ENCODE data around the gene TLX1. TPM values are rescaled to one million over a fixed set of nuclear protein-coding genes. Genes with fewer than 3 reads are reported as not detected.

The TLX1 gene
- total RNA-seq: not detected

DNA sequence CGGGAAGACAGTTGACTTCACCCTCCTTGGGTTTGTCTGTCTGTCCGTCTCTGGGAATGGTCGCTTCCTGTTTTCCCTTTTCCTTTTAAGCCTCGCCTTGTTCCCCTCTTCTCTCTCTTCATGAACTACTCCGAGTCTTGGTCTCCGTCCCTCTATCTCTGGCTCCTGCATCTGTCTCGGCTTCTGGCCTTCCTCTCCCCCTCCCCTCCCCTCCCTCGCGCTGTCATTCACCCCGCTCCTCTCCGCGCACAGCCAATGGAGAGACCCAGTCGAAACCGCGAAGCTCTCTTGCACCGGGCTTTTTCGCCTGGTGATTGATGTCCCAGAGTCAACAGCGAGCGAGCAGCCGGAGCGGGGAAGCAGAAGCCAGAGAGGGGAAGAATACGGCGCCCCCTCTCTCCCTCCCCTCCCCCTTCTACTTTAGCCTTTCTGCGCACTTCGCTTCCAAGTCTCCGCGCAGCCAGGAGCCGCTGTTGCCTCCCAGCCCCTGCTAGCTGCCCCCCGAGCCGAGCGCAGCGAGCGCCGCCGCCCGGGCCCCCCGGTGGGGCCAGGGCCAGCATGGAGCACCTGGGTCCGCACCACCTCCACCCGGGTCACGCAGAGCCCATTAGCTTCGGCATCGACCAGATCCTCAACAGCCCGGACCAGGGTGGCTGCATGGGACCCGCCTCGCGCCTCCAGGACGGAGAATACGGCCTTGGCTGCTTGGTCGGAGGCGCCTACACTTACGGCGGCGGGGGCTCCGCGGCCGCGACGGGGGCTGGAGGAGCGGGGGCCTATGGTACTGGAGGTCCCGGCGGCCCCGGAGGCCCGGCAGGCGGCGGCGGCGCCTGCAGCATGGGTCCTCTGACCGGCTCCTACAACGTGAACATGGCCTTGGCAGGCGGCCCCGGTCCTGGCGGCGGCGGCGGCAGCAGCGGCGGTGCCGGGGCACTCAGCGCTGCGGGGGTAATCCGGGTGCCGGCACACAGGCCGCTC lies at the start of gene TLX1:
TLX1 (plus strand) TSS at position 317 of the 978 bp plus-strand sequence; CDS start at position 559, 242 bp downstream.
- Mint-ChIP-seq H3K9me3 (no peaks in the 10 kb centered on the region), H3K27me3 (ENCODE audit: low read depth) (peaks cover 92% of the 10 kb centered on the region), H3K4me1 (ENCODE audit: low read depth) (peaks cover 33% of the 10 kb centered on the region), H3K4me3 (peak within 1 kb of the TSS; percentile 58 to 69), H3K36me3 (ENCODE audit: insufficient read depth in 2 of 2) (no peaks in the 10 kb centered on the region), H3K27ac (peak within 1 kb of the TSS; percentile 13)
- ATAC-seq (replicated peaks in 1 of 2): peak; percentile 37 to 48
- DNase-seq: no peak

GRCh38 chr10:101085846-101086245 lies 45.3 kb upstream of the TLX1 start:
- no peak for DNase-seq
- H3K27me3 Mint-ChIP-seq (ENCODE audit: low read depth): peaks cover 46% of the 10 kb centered on the region

DNA sequence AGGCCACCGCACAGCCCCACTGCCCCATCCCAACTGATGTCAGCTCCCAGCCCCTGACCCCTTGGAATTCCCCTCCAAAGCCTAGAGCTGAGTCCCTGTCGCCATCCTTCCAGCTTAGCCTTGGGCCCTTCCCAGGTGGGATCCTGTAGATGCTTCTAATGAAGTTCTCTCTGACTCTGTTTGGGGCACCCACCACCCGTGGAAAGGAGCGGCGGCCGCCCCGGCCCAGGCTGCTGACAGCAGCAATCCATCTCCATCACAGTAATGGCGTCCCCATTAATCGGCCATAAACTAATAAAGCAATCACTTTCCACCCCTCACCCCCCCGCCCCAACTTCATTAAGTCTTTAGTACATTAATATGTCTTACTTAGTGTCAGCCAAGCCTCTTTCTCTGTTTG lies 43.7 kb upstream of the TLX1 start:
- Mint-ChIP-seq H3K36me3 (ENCODE audit: insufficient read depth in 2 of 2) (no peaks in the 10 kb centered on the region), H3K4me1 (ENCODE audit: low read depth) (no peaks in the 10 kb centered on the region), H3K27me3 (ENCODE audit: low read depth) (peaks cover 56% of the 10 kb centered on the region), H3K27ac (no peak overlapping the region), H3K9me3 (no peaks in the 10 kb centered on the region), H3K4me3 (no peak overlapping the region)
- ATAC-seq (replicated peaks in 1 of 2) (no peak), DNase-seq (no peak)

More at GRCh38 chr10:101085846-101086245, 45.3 kb upstream of the TLX1 start:
- no peak for ATAC-seq (replicated peaks in 1 of 2)
- Mint-ChIP-seq H3K9me3 (no peaks in the 10 kb centered on the region), H3K4me3 (no peak overlapping the region), H3K4me1 (ENCODE audit: low read depth) (no peaks in the 10 kb centered on the region), H3K36me3 (ENCODE audit: insufficient read depth in 2 of 2) (no peaks in the 10 kb centered on the region), H3K27ac (no peak overlapping the region)

DNA sequence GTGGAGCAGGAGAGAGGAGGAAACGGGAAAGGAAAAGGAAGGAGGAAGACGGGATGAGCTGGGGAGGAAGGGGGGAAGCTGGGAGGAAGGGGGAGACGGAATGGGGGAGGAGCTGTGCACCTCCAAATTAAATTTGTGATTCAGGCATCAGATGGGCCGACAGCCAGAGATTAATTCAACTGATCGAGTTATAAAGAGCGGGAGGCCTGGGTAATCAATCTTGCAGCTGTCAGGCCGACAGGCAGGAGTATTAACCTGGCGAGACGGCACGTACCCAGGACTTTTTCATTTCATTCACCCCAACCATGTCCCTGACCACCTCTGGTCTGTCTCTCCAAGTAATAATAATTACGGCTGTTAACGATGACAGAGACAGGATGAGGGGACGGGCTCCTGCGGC lies 43.1 kb upstream of the TLX1 start:
- Mint-ChIP-seq H3K9me3 (no peaks in the 10 kb centered on the region), H3K36me3 (ENCODE audit: insufficient read depth in 2 of 2) (no peaks in the 10 kb centered on the region), H3K27me3 (ENCODE audit: low read depth) (peaks cover 62% of the 10 kb centered on the region), H3K4me3 (no peak overlapping the region), H3K27ac (no peak overlapping the region), H3K4me1 (ENCODE audit: low read depth) (no peaks in the 10 kb centered on the region)
- ATAC-seq (replicated peaks in 1 of 2) (no peak), DNase-seq (no peak)

GRCh38 chr10:101089520-101090299 lies 41.4 kb upstream of the TLX1 start:
- Mint-ChIP-seq H3K36me3 (ENCODE audit: insufficient read depth in 2 of 2) (no peaks in the 10 kb centered on the region), H3K27me3 (ENCODE audit: low read depth) (peaks cover 68% of the 10 kb centered on the region), H3K9me3 (no peaks in the 10 kb centered on the region), H3K27ac (no peak overlapping the region), H3K4me3 (no peak overlapping the region), H3K4me1 (ENCODE audit: low read depth) (no peaks in the 10 kb centered on the region)
- ATAC-seq (replicated peaks in 1 of 2) (no peak), DNase-seq (no peak)

GRCh38 chr10:101090597-101090996 lies 40.5 kb upstream of the TLX1 start:
- ATAC-seq (replicated peaks in 1 of 2) (no peak), DNase-seq (no peak)
- no peaks in the 10 kb centered on the region for H3K36me3 Mint-ChIP-seq (ENCODE audit: insufficient read depth in 2 of 2)
- no peaks in the 10 kb centered on the region for H3K9me3 Mint-ChIP-seq
- H3K27me3 Mint-ChIP-seq (ENCODE audit: low read depth): peaks cover 73% of the 10 kb centered on the region
- no peak overlapping the region for H3K4me3 Mint-ChIP-seq
- H3K4me1 Mint-ChIP-seq (ENCODE audit: low read depth): no peaks in the 10 kb centered on the region
- H3K27ac Mint-ChIP-seq: no peak overlapping the region

- Mint-ChIP-seq H3K9me3 (no peaks in the 10 kb centered on the region), H3K27me3 (ENCODE audit: low read depth) (peaks cover 76% of the 10 kb centered on the region), H3K4me3 (no peak overlapping the region), H3K36me3 (ENCODE audit: insufficient read depth in 2 of 2) (no peaks in the 10 kb centered on the region), H3K27ac (no peak overlapping the region), H3K4me1 (ENCODE audit: low read depth) (no peaks in the 10 kb centered on the region)
- ATAC-seq (replicated peaks in 1 of 2): no peak
- no peak for DNase-seq
Measured at GRCh38 chr10:101091546-101092290, 39.4 kb upstream of the TLX1 start.

DNA sequence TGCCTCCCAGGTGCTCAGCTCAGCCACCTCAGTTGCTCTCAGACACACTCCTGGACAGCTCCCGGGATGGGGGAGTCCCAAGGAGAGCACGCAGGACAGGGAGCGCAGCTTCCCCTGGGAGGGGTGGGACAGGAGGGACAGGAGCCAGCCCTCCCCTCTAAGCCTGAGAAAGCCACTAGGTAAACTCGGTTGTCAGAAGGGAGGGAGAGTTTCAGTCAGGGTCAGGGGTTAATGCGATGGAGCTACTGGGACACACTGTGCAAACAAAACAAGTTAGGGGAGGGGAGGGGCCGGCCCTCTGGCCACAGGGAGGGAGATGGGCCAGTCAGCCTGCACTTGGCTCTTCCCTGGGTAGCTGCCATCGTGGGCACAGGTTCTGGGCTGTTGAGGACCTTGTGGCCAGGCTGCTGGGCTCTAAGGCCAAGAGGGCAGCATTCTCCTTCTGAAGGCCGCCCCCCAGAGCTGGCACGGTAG lies 38.2 kb upstream of the TLX1 start:
- Mint-ChIP-seq H3K9me3 (no peaks in the 10 kb centered on the region), H3K27me3 (ENCODE audit: low read depth) (peaks cover 76% of the 10 kb centered on the region)

DNA sequence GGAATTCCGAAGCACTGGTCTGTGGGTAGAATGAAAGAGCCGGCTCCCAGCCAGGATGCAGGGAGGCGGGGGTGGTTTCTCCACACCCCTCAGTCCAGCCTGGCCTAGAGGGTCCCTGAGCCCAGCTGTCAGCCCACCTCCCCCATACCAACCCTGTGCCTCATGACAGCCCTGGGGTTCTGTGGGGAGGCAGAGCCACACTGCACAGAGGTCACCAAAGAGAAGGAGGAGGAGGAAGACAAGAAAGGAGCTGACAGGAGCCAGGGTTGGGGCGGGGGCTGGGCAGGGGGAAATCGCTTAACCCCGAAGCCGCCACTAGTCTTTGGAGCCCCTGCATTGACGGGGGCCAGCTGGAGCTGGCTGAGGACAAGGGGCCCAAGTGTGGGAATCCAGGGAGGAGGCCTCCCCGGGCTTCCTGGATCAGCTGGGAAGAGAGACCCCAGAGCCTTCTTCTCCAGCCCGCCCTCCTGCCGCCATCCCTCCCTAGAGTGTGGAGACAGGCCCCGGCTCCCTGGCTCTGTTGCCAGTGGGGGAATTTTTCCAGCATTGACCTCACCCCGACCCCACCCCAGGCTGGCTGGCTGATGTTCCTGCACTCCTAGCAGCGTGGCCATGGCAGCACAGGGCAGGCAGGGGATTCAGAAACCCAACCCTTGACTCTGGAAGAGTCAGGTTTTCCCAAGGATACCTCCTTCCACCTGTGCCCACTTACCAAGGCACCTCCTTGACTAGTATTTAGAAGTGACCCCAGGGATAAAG lies 36.8 kb upstream of the TLX1 start:
- DNase-seq (no peak), ATAC-seq (replicated peaks in 1 of 2) (no peak)
- no peaks in the 10 kb centered on the region for H3K36me3 Mint-ChIP-seq (ENCODE audit: insufficient read depth in 2 of 2)
- H3K4me3 Mint-ChIP-seq: no peak overlapping the region
- H3K27ac Mint-ChIP-seq: no peak overlapping the region
- no peaks in the 10 kb centered on the region for H3K9me3 Mint-ChIP-seq
- H3K4me1 Mint-ChIP-seq (ENCODE audit: low read depth): no peaks in the 10 kb centered on the region
- peaks cover 67% of the 10 kb centered on the region for H3K27me3 Mint-ChIP-seq (ENCODE audit: low read depth)

More for the DNA sequence above, 38.2 kb upstream of the TLX1 start:
- Mint-ChIP-seq H3K27ac (no peak overlapping the region), H3K36me3 (ENCODE audit: insufficient read depth in 2 of 2) (no peaks in the 10 kb centered on the region), H3K4me3 (no peak overlapping the region), H3K4me1 (ENCODE audit: low read depth) (no peaks in the 10 kb centered on the region)
- no peak for DNase-seq
- no peak for ATAC-seq (replicated peaks in 1 of 2)

GRCh38 chr10:101095004-101095403 lies 36.1 kb upstream of the TLX1 start:
- no peak overlapping the region for H3K27ac Mint-ChIP-seq
- DNase-seq: no peak
- H3K4me1 Mint-ChIP-seq (ENCODE audit: low read depth): no peaks in the 10 kb centered on the region
- H3K27me3 Mint-ChIP-seq (ENCODE audit: low read depth): peaks cover 71% of the 10 kb centered on the region
- H3K9me3 Mint-ChIP-seq: no peaks in the 10 kb centered on the region
- ATAC-seq (replicated peaks in 1 of 2): no peak
- no peak overlapping the region for H3K4me3 Mint-ChIP-seq
- H3K36me3 Mint-ChIP-seq (ENCODE audit: insufficient read depth in 2 of 2): no peaks in the 10 kb centered on the region

DNA sequence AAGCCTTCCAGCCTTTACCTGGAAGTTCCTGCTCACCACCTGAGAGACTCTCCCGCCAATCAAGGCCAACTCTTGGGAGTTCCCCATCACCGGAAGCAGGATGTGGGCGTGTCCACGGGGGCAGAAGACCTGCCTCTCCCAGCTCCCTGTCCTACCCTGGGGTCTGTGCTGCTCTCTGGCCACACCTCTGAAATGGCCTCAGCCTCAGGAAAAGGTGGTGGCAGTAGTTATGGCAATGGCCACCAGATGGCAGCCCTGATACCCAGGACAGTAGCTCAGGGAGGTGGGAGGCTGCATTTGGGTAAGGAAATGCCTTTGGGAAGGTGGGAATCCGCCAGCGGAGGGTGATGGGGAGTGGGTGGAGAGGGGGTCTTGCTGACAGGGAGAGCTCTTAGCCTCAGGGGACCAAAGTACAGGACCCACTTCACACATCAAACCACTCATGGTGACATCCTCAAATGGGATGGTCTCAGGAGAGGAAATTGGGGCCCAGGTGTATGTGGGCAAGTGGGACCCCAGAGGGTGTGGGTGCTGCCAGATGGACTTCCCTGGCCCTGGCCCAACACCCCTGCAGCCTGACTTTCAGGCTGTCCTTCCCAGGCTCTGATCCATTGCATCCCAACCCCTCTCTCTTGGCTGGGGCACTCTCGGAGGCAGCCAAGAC lies 35.4 kb upstream of the TLX1 start:
- Mint-ChIP-seq H3K27ac (no peak overlapping the region), H3K27me3 (ENCODE audit: low read depth) (peaks cover 67% of the 10 kb centered on the region), H3K4me3 (no peak overlapping the region), H3K9me3 (no peaks in the 10 kb centered on the region), H3K36me3 (ENCODE audit: insufficient read depth in 2 of 2) (no peaks in the 10 kb centered on the region), H3K4me1 (ENCODE audit: low read depth) (no peaks in the 10 kb centered on the region)
- ATAC-seq (replicated peaks in 1 of 2) (peak; percentile 90 to 92), DNase-seq (peak; percentile 75 to 78)

DNA sequence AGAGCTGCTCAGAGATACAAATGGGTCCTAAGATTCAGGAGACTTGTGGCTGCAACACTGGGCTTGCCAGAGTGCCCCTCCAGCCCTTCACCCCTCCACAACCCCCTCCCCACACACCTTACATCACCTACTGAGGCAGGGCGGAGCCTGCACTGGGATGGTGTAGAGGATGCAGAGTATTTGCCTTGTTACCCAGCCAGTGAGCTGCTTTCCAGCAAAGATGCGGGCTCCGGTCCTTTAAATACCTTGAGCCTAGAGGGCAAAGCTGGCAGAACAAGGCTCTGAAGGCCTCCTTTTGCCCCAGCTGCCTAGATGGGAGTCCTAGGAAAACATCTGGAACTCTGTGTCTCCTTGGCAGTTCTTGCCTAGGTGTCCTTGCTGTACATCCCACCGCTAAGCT lies 34.7 kb upstream of the TLX1 start:
- DNase-seq (no peak), ATAC-seq (replicated peaks in 1 of 2) (no peak)
- Mint-ChIP-seq H3K9me3 (no peaks in the 10 kb centered on the region), H3K4me3 (no peak overlapping the region), H3K36me3 (ENCODE audit: insufficient read depth in 2 of 2) (no peaks in the 10 kb centered on the region), H3K4me1 (ENCODE audit: low read depth) (no peaks in the 10 kb centered on the region), H3K27me3 (ENCODE audit: low read depth) (peaks cover 64% of the 10 kb centered on the region), H3K27ac (no peak overlapping the region)
